ENCODE data around the gene LCE5A. TPM values are rescaled to one million over a fixed set of nuclear protein-coding genes. Genes with fewer than 3 reads are reported as not detected.
A peak's percentile ranks its signal among the peaks of the same experiment; 100 is the strongest.

LCE5A gene
- total RNA-seq, 1 donor from 2014 or later = not detected

DNA sequence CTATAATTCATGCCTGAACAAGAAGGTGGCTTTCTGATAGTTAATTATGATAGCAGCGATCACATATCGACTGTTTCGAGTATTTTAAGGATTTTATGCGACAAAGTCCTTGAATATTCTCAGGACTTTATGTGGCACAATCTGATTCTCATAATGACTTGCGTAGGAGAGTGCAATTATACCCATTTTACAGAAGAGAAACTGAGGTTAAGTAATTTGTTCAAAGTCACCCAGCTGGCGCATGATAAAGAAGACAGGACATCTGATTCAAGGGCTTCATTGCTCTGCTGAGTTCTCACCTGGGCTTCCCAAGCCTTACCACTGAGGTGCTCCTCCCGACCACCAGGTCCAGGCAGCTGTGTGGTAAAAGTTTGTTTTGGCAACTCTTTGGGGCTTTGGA lies 5.5 kb downstream of the LCE5A start:
- Histone ChIP-seq H3K4me3 (ENCODE audit: low read depth, low read length) (no peak overlapping the region), H3K36me3 (ENCODE audit: control insufficient read depth, insufficient read depth, low read length) (no peaks in the 10 kb centered on the region), H3K27me3 (ENCODE audit: control insufficient read depth, insufficient read depth, low read length) (no peaks in the 10 kb centered on the region)
- DNase-seq (ENCODE audit: low read depth) (no peak), FAIRE-seq (no peak)
- TF ChIP-seq, protein P1, sequence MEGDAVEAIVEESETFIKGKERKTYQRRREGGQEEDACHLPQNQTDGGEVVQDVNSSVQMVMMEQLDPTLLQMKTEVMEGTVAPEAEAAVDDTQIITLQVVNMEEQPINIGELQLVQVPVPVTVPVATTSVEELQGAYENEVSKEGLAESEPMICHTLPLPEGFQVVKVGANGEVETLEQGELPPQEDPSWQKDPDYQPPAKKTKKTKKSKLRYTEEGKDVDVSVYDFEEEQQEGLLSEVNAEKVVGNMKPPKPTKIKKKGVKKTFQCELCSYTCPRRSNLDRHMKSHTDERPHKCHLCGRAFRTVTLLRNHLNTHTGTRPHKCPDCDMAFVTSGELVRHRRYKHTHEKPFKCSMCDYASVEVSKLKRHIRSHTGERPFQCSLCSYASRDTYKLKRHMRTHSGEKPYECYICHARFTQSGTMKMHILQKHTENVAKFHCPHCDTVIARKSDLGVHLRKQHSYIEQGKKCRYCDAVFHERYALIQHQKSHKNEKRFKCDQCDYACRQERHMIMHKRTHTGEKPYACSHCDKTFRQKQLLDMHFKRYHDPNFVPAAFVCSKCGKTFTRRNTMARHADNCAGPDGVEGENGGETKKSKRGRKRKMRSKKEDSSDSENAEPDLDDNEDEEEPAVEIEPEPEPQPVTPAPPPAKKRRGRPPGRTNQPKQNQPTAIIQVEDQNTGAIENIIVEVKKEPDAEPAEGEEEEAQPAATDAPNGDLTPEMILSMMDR (IDR thresholded peaks at IDR 0.05; ENCODE audit: insufficient read depth, low read length, severe bottlenecking) = no peak

DNA sequence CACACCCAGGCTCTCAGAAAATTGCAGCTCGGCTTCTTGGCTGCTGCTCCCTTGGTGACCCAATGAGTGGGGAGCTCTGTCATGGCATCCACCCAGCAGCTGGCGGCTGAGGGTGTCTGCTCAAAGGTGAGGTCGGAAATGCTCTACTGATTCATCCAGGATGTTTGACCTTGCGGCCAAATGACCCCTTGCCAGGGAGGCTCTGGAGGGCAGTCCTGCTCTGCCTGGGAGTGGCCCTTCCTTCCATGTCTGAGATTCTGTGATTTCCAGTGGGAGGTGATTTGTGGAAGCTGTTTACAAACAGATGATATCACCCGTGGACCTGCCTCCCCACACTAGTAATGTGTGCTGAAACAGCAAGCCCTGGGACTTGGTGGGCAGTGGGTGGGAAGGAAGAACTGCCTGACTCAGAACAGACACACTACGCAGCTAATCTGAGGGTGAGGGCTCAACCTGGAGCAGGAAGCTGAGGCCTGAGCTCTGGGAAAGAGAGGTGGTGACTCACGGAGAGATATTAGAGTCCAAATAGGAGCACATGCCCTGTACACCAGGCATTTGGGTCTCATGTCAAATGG lies 6.7 kb downstream of the LCE5A start:
- FAIRE-seq (peak; percentile 96), DNase-seq (ENCODE audit: low read depth) (peak; percentile 97)
- TF ChIP-seq, protein P1 (IDR thresholded peaks at IDR 0.05; ENCODE audit: insufficient read depth, low read length, severe bottlenecking) = no peak
- H3K27me3 ChIP-seq (ENCODE audit: control insufficient read depth, insufficient read depth, low read length) = no peaks in the 10 kb centered on the region
- no peaks in the 10 kb centered on the region for H3K36me3 ChIP-seq (ENCODE audit: control insufficient read depth, insufficient read depth, low read length)
- no peak overlapping the region for H3K4me3 ChIP-seq (ENCODE audit: low read depth, low read length)

DNA sequence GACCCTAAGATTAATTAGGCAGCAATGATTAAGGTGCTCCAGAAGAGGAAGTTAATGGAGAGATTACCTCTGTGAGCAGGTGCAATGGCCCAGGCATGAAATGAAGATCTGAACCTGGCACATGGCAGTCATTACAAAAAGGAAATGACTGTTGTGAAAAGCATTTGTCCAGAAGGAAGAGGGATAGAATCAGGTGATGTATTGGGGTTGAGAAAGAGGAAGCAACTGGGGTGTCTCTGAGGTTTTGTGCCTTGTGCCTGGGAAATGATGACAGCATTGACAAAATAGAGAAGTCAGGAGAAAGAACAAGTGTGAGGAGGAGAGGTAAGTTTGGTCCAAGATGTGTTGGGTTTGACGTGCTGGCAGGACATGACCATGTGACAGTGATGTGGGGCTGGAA lies 9.2 kb downstream of the LCE5A start:
- Histone ChIP-seq H3K27me3 (ENCODE audit: control insufficient read depth, insufficient read depth, low read length) (no peaks in the 10 kb centered on the region), H3K36me3 (ENCODE audit: control insufficient read depth, insufficient read depth, low read length) (no peaks in the 10 kb centered on the region), H3K4me3 (ENCODE audit: low read depth, low read length) (no peak overlapping the region)
- FAIRE-seq = peak; percentile 64
- DNase-seq (ENCODE audit: low read depth) = peak; percentile 52
- TF ChIP-seq, protein P1 (IDR thresholded peaks at IDR 0.05; ENCODE audit: insufficient read depth, low read length, severe bottlenecking) = no peak

DNA sequence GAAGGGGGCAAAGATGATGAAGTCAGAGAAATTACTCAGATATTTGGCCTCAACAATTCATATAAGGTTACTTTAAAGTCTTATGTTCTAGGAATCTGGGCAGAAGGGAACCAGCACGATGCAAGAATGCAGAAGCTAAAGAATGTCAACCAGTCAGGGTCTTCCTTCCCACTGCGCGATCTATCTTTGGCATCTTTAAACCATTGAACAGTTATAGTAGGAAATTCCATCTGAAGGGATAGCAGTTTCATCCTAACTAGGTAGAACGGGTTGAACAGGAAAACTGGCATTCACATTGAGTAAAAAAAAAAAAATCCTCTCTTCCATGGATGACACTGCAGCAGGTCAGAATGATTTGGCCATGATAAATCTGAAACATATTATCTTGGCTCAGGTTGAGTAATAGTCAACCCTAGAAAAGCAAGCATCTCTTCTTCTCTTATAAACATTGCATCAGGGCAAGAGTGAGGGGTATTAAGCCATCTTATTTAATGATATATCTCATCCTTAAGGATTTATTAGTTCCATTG lies 10.0 kb downstream of the LCE5A start:
- peak; percentile 80 for DNase-seq (ENCODE audit: low read depth)
- H3K27me3 ChIP-seq (ENCODE audit: control insufficient read depth, insufficient read depth, low read length) = no peaks in the 10 kb centered on the region
- FAIRE-seq = no peak

DNA sequence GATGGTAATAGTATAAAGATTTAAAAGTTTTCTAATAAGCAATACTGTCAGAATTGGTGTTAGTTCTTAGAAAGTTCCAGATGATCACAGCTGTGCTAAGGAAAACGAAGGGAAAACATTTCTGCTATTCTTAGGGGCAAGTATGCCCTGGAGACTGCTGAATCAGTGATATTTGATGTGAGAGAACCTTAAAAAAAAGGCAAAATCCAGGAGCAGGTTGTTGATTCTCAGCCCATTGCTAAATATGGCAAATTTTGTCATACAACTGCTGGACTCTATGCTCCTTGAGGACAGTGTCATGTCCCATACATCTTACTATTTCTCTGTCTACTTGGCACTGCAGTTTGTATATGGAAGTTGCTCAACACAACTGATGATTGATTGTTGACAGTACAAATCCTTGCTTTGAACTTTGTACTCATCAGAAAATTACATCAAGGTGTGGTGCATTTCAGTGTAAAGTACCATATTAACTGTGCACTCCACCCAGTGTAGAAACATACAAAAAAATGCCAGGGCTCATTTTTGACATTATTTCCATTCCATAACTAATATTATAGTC lies 14.6 kb downstream of the LCE5A start:
- Histone ChIP-seq H3K36me3 (ENCODE audit: control insufficient read depth, insufficient read depth, low read length) (no peaks in the 10 kb centered on the region), H3K4me3 (ENCODE audit: low read depth, low read length) (no peak overlapping the region), H3K27me3 (ENCODE audit: control insufficient read depth, insufficient read depth, low read length) (no peaks in the 10 kb centered on the region)
- FAIRE-seq = no peak
- DNase-seq (ENCODE audit: low read depth) = peak; percentile 56
- TF ChIP-seq, protein P1 (IDR thresholded peaks at IDR 0.05; ENCODE audit: insufficient read depth, low read length, severe bottlenecking) = no peak

More for the DNA sequence above, 10.0 kb downstream of the LCE5A start:
- Histone ChIP-seq H3K4me3 (ENCODE audit: low read depth, low read length) (no peak overlapping the region), H3K36me3 (ENCODE audit: control insufficient read depth, insufficient read depth, low read length) (no peaks in the 10 kb centered on the region)
- TF ChIP-seq, protein P1 (IDR thresholded peaks at IDR 0.05; ENCODE audit: insufficient read depth, low read length, severe bottlenecking) = no peak
